Astrocyte (in vitro differentiated cells and primary cell): ENCODE measurements around the gene E2F1. TPM values are rescaled to one million over a fixed set of nuclear protein-coding genes. Genes with fewer than 3 reads are reported as not detected.

Source experiments
- DNase-seq: peaks from one replicate; pipeline ENCODE4 v3.0.0-alpha.2; 2010; ENCODE audit warnings: low read depth
- FAIRE-seq: peaks from 2 replicates; lab custom pipeline; 2011; peaks lifted over from hg19 to GRCh38; lab: Jason Lieb, UNC
- H2AFZ ChIP-seq: 2 replicates; pipeline ENCODE4 v1.6.0; 2012; ENCODE audit warnings: low read depth, low read length, inconsistent platforms
- H3K27ac ChIP-seq: 2 replicates; pipeline ENCODE4 v1.5.1; 2011; ENCODE audit warnings: low read depth, low read length, inconsistent platforms
- H3K27me3 ChIP-seq: 2 replicates; pipeline ENCODE4 v1.6.0; 2011; ENCODE audit warnings: low read length, inconsistent platforms; ENCODE audit not compliant: insufficient read depth
- H3K36me3 ChIP-seq: 2 replicates; pipeline ENCODE4 v1.5.1; 2011; ENCODE audit warnings: low read length, inconsistent platforms; ENCODE audit not compliant: insufficient read depth
- H3K4me1 ChIP-seq: 2 replicates; pipeline ENCODE4 v1.5.1; 2011; ENCODE audit warnings: low read length, inconsistent platforms; ENCODE audit not compliant: insufficient read depth
- H3K4me2 ChIP-seq: 2 replicates; pipeline ENCODE4 v1.6.0; 2012; ENCODE audit warnings: low read length, inconsistent platforms
- H3K4me3 ChIP-seq: 2 replicates; pipeline ENCODE4 v1.5.1; 2011; ENCODE audit warnings: low read depth, mild to moderate bottlenecking, low read length, inconsistent platforms; ENCODE audit not compliant: insufficient read depth
- H3K79me2 ChIP-seq: 2 replicates; pipeline ENCODE4 v1.6.0; 2012; ENCODE audit warnings: mild to moderate bottlenecking, low read length, inconsistent platforms; ENCODE audit not compliant: insufficient read depth
- H3K9ac ChIP-seq: 2 replicates; pipeline ENCODE4 v1.6.0; 2012; ENCODE audit warnings: mild to moderate bottlenecking, low read length, inconsistent platforms
- H3K9me3 ChIP-seq: 2 replicates; pipeline ENCODE4 v1.5.1; 2012; ENCODE audit warnings: low read depth, mild to moderate bottlenecking, low read length, inconsistent platforms; ENCODE audit not compliant: insufficient read depth
- H4K20me1 ChIP-seq: 2 replicates; pipeline ENCODE4 v1.6.0; 2012; ENCODE audit warnings: low read length, inconsistent platforms; ENCODE audit not compliant: insufficient read depth
- H3K27ac Mint-ChIP-seq: one replicate; pipeline ENCODE4 v1.8.0; 2021; ENCODE audit warnings: mild to moderate bottlenecking, mixed read lengths; ENCODE audit not compliant: unreplicated experiment
- H3K27me3 Mint-ChIP-seq: one replicate; pipeline ENCODE4 v1.8.0; 2021; ENCODE audit warnings: low read depth, mixed read lengths; ENCODE audit not compliant: unreplicated experiment
- H3K36me3 Mint-ChIP-seq: one replicate; pipeline ENCODE4 v1.8.0; 2021; ENCODE audit warnings: low read depth, mixed read lengths; ENCODE audit not compliant: unreplicated experiment
- H3K4me1 Mint-ChIP-seq: one replicate; pipeline ENCODE4 v1.8.0; 2021; ENCODE audit warnings: low read depth, mixed read lengths; ENCODE audit not compliant: unreplicated experiment
- H3K4me3 Mint-ChIP-seq: one replicate; pipeline ENCODE4 v1.8.0; 2021; ENCODE audit warnings: mild to moderate bottlenecking, moderate library complexity, mixed read lengths; ENCODE audit not compliant: unreplicated experiment
- H3K9me3 Mint-ChIP-seq: one replicate; pipeline ENCODE4 v1.8.0; 2021; ENCODE audit warnings: mild to moderate bottlenecking, mixed read lengths; ENCODE audit not compliant: unreplicated experiment
- EZH2 ChIP-seq: IDR thresholded peaks from 2 replicates; pipeline ENCODE4 v1.6.1; 2012; ENCODE audit warnings: mild to moderate bottlenecking, low read length, inconsistent platforms; ENCODE audit not compliant: insufficient read depth
- total RNA-seq: library from RNA; stranded (reverse); gene quantifications from 2 replicates; pipeline ENCODE4 v1.2.1, GENCODE V29; 2021
- TF ChIP-seq, protein P1 (sequence below): IDR thresholded peaks from 2 replicates; pipeline ENCODE4 v1.5.1; 2011; ENCODE audit warnings: low read depth, mild to moderate bottlenecking, inconsistent platforms, low read length, moderate library complexity; ENCODE audit not compliant: insufficient read depth

E2F1 gene
- total RNA-seq, 1 donor from 2014 or later = 2.3 TPM

DNA sequence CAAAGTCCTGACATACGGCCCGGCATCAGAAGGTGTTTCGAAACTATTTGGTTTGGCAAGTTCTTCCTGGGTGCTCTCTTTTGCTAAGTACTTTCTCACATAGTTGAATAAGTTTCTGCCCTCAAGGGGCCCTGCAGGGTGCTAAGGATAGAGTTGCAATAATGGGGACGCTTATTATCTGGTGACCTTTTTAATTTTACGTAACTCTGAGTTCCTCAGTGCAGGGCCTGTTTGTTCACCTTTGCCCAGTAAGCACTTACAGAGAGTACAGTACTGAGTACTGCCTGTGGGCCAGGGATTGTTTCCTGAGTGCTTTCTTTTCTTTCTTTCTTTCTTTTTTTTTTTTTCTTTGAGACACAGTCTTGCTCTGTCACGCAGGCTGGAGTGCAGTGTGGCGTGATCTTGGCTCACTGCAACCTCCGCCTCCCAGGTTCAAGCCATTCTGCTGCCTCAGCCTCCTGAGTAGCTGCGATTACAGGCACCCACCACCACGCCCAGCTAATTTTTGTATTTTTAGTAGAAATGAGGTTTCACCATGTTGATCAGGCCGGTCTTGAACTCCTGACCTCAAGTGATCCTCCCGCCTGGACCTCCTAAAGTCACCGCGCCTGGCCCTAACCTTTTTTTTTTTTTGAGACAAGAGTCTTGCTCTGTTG lies 38.4 kb upstream of the E2F1 start:
- H3K27ac ChIP-seq = no peak overlapping the region
- H3K4me3 Mint-ChIP-seq = no peak overlapping the region
- no peak overlapping the region for H3K9ac ChIP-seq
- no peaks in the 10 kb centered on the region for H3K36me3 ChIP-seq
- H2AFZ ChIP-seq = no peak overlapping the region
- no peaks in the 10 kb centered on the region for H3K4me1 Mint-ChIP-seq
- no peak overlapping the region for H3K4me2 ChIP-seq
- H4K20me1 ChIP-seq = no peaks in the 10 kb centered on the region
- H3K27me3 ChIP-seq = no peaks in the 10 kb centered on the region
- FAIRE-seq (no peak), DNase-seq (no peak)
- no peaks in the 10 kb centered on the region for H3K36me3 Mint-ChIP-seq
- no peak overlapping the region for H3K27ac Mint-ChIP-seq
- H3K4me3 ChIP-seq = no peak overlapping the region
- H3K9me3 Mint-ChIP-seq = peaks cover 8% of the 10 kb centered on the region
- no peaks in the 10 kb centered on the region for H3K79me2 ChIP-seq
- no peak for TF ChIP-seq EZH2
- TF ChIP-seq, protein P1, sequence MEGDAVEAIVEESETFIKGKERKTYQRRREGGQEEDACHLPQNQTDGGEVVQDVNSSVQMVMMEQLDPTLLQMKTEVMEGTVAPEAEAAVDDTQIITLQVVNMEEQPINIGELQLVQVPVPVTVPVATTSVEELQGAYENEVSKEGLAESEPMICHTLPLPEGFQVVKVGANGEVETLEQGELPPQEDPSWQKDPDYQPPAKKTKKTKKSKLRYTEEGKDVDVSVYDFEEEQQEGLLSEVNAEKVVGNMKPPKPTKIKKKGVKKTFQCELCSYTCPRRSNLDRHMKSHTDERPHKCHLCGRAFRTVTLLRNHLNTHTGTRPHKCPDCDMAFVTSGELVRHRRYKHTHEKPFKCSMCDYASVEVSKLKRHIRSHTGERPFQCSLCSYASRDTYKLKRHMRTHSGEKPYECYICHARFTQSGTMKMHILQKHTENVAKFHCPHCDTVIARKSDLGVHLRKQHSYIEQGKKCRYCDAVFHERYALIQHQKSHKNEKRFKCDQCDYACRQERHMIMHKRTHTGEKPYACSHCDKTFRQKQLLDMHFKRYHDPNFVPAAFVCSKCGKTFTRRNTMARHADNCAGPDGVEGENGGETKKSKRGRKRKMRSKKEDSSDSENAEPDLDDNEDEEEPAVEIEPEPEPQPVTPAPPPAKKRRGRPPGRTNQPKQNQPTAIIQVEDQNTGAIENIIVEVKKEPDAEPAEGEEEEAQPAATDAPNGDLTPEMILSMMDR = no peak
- peaks cover 7% of the 10 kb centered on the region for H3K27me3 Mint-ChIP-seq
- peaks cover 4% of the 10 kb centered on the region for H3K4me1 ChIP-seq
- H3K9me3 ChIP-seq = no peaks in the 10 kb centered on the region

DNA sequence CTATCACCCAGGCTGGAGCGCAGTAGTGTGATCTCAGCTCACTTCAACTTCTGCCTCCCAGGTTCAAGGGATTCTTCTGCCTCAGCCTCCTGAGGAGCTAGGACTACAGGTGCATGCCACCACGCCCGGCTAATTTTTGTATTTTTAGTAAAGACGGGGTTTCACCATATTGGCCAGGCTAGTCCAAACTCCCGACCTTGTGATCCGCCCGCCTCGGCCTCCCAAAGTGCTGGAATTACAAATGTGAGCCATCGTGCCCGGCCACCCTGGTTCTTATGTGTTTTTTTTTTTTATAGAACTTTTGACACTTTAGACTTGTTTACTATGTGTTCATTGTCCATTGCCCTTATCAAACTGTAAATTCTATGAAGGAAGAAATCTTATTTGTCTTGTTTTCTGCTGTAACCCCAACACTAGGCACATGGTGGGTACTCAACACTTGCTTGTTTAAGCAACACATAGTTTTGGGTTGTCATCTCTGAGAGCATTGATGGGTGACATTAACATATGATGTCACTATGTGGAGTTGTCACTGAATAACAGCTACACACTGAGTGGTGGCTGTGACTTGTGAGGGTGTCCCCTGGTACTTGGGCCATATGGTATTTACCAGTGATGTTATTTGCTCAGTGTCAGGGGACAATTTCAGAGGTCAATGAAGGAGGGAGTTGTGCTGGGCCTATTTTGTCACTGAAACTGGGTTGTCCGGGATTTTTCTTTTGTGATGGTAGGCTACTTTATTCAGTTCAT lies 35.4 kb upstream of the E2F1 start:
- H4K20me1 ChIP-seq = no peaks in the 10 kb centered on the region
- no peaks in the 10 kb centered on the region for H3K27me3 ChIP-seq
- H3K4me2 ChIP-seq = no peak overlapping the region
- no peak overlapping the region for H2AFZ ChIP-seq
- H3K4me3 ChIP-seq = no peak overlapping the region
- Mint-ChIP-seq H3K27ac (no peak overlapping the region), H3K4me3 (no peak overlapping the region), H3K4me1 (no peaks in the 10 kb centered on the region), H3K9me3 (peaks cover 8% of the 10 kb centered on the region), H3K36me3 (no peaks in the 10 kb centered on the region), H3K27me3 (peaks cover 7% of the 10 kb centered on the region)
- H3K9ac ChIP-seq = no peak overlapping the region
- DNase-seq (no peak), FAIRE-seq (no peak)
- no peak overlapping the region for H3K27ac ChIP-seq
- H3K36me3 ChIP-seq = no peaks in the 10 kb centered on the region
- TF ChIP-seq EZH2 = no peak
- TF ChIP-seq, protein P1 = no peak
- peaks cover 3% of the 10 kb centered on the region for H3K79me2 ChIP-seq
- no peaks in the 10 kb centered on the region for H3K9me3 ChIP-seq
- H3K4me1 ChIP-seq = peaks cover 6% of the 10 kb centered on the region
